ENCODE data around the gene GDPD2.
A peak's percentile ranks its signal among the peaks of the same experiment; 100 is the strongest.
"Not testable (repeated sequence)": the region's sequence is repeated elsewhere in the genome, so short reads cannot be mapped to it uniquely, and the experiment has no call there.

GDPD2 gene, protein sequence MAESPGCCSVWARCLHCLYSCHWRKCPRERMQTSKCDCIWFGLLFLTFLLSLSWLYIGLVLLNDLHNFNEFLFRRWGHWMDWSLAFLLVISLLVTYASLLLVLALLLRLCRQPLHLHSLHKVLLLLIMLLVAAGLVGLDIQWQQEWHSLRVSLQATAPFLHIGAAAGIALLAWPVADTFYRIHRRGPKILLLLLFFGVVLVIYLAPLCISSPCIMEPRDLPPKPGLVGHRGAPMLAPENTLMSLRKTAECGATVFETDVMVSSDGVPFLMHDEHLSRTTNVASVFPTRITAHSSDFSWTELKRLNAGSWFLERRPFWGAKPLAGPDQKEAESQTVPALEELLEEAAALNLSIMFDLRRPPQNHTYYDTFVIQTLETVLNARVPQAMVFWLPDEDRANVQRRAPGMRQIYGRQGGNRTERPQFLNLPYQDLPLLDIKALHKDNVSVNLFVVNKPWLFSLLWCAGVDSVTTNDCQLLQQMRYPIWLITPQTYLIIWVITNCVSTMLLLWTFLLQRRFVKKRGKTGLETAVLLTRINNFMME

DNA sequence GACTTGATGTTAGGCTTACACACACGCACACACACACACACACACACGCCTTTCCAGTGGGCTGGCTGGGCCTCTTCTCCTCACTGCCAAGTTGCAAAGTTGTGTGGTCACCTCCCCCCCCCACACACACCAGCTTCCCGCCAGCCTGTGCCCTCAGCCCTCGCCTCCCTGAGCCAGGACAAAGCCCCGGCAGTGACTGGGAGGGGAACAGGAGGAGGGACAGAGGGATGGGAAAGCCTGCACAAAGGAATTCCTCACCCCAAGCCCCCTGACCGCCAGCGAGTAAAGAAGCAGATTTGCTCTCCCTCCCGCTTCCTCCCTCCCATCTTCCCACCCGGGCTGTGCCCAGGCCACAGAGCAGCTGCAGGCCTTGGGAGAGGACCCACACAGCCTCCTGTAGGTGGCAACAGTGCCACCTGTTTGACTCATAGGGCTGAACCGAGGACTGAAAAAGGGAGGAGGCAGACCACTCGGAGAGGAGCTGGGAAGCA, at the start of gene GDPD2:
Gene GDPD2 (plus strand): TSS at position 464 of the 491 bp plus-strand sequence. CDS start 1,671 bp downstream, outside the sequence.
- no peak for DNase-seq (ENCODE audit: low read depth in 1 of 2, low spot score in 1 of 2)

DNA sequence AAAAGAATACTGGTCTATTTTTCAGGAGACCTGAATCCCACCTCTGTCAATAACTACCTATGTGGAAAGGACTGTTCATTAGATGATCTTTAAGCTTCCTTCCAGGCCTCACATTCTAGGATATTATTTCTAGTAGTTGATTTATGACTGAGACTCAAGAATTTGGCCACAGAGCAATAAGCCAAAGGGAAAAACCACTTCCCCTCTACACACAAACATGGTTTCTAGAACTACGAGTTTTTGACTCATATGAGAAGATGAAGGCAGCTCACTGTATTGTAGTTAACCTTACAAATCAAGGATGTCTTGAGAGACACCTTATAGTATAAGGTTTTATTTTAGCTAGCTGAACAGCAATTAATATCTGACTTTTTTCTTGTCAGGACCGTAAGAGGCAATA, 36.9 kb upstream of the GDPD2 start:
- DNase-seq (ENCODE audit: low read depth in 1 of 2, low spot score in 1 of 2) = no peak

DNA sequence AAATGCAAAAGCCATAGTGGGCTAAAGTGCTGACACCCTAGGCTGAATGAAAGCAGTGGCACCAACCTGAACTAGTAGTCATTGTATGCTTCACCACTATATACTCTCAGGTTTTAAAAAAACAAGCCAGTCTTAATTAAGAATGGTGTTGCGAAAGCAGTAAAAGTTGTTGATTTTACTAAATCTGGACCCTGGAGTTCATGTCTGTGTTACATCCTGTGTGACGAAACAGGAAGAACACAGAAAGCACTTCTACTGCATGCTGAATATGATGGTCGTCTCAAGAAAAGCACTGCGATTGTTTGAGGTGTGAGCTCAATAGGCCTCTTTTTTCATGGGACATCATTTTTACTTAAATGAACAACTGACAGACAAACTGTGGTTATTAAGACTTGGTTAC, 24.2 kb upstream of the GDPD2 start:
- no peak for DNase-seq (ENCODE audit: low read depth in 1 of 2, low spot score in 1 of 2)

DNA sequence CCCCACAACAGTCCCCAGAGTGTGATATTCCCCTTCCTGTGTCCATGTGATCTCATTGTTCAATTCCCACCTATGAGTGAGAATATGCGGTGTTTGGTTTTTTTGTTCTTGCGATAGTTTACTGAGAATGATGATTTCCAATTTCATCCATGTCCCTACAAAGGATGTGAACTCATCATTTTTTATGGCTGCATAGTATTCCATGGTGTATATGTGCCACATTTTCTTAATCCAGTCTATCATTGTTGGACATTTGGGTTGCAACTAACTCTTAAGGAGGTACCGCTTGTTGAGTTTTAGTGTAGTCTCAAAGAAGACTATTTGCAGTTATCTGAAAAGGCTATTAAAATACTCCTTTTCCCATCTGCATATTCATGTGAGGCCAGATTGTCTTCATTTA, 22.9 kb upstream of the GDPD2 start:
- DNase-seq (ENCODE audit: low read depth in 1 of 2, low spot score in 1 of 2) = not testable (repeated sequence)

DNA sequence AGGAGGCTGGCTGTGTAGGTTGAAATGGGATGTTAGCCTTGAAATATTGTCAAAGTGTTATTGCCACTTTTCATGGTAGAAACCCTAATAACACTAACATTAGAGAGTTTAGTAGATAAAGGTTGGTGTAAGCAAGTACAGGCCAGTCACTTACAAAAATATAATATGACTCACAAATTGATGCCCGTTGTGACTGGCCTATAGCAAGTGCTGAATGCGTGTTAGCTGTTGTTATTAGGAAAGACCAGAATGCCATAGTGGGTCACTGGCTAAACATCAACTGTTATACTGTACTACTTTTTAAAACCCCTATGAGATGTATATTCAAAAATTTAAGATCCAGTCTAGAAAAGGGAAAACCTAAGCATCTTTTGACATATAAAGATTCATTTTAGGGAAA, 20.4 kb upstream of the GDPD2 start:
- no peak for DNase-seq (ENCODE audit: low read depth in 1 of 2, low spot score in 1 of 2)

- DNase-seq (ENCODE audit: low read depth in 1 of 2, low spot score in 1 of 2) = no peak
Observed at GRCh38 chrX:70405003-70405402, 18.1 kb upstream of the GDPD2 start.

- DNase-seq (ENCODE audit: low read depth in 1 of 2, low spot score in 1 of 2) = no peak
Observed at GRCh38 chrX:70410921-70411320, 12.2 kb upstream of the GDPD2 start.

DNA sequence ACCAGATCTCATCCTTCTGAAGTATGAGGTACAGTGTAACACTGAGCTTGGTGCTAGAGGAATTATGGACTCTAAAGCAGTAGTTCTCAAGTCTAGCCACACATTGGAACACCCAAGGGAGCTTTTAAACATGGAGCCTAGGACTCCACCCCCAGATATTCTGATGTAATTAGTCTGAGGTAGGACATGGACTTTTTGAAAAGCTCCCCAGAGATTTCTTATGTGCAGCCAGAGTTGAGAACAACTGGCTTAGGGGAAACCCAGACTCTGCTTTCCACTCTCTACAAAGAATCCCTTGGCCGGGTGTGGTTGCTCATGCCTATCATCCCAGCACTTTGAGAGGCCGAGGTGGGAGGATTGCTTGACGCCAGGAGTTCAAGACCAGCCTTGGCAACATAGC, 11.6 kb upstream of the GDPD2 start:
- no peak for DNase-seq (ENCODE audit: low read depth in 1 of 2, low spot score in 1 of 2)

DNA sequence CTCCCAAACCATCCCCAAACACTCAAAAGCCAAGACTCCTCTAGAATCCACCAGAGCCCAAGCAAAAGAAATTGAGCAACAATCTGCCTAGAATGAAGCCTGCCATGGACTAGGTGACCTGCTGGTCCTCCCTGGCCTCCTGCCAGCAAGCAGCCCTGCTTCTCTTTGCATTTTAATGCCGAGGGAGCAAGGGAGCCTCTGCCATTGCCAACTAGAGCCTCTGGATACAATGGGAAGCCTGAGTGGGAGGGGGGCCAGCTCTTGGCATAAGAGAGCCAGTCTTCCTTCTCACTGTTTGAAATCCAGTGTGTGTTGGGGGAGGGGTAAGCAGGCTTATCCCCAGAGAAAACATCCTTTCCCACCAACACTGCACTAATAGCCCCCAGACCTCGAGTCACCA, 1.5 kb upstream of the GDPD2 start:
- DNase-seq (ENCODE audit: low read depth in 1 of 2, low spot score in 1 of 2) = no peak

GRCh38 chrX:70423936-70424675, 992 bp downstream of the GDPD2 start:
- DNase-seq (ENCODE audit: low read depth in 1 of 2, low spot score in 1 of 2) = no peak

GRCh38 chrX:70424801-70425200, 1.7 kb downstream of the GDPD2 start:
- DNase-seq (ENCODE audit: low read depth in 1 of 2, low spot score in 1 of 2) = no peak

DNA sequence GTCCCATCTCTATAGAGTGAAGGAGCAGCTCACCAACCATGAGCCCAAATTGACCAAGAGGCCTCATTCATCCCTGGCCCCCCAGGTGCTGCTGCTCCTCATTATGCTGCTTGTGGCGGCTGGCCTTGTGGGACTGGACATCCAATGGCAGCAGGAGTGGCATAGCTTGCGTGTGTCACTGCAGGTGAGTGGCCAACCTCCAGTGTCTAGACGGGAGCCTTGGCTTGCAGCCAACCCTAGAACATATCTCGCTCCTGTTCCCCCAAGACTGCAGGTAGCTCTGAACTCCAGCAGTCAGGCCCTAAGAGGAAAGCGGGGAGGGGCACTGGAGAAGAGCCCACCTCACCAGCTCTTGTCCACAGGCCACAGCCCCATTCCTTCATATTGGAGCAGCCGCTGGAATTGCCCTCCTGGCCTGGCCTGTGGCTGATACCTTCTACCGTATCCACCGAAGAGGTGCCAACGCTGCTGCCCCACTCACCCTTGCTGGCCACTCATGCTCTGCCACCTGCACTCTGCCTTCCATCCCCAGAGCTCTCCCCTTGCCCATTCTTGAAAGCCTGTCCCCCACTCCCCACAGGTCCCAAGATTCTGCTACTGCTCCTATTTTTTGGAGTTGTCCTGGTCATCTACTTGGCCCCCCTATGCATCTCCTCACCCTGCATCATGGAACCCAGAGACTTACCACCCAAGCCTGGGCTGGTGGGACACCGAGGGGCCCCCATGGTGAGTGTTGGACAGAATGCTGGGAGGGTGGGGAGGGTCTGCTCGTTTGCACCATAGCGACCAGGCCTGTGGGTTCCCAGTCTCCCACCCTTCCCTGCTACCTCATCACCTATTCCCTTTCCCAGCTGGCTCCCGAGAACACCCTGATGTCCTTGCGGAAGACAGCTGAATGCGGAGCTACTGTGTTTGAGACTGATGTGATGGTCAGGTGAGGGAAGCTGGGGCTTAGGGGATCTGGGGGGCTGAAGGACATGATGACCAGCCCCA, 3.5 kb downstream of the GDPD2 start:
- DNase-seq (ENCODE audit: low read depth in 1 of 2, low spot score in 1 of 2) = no peak

DNA sequence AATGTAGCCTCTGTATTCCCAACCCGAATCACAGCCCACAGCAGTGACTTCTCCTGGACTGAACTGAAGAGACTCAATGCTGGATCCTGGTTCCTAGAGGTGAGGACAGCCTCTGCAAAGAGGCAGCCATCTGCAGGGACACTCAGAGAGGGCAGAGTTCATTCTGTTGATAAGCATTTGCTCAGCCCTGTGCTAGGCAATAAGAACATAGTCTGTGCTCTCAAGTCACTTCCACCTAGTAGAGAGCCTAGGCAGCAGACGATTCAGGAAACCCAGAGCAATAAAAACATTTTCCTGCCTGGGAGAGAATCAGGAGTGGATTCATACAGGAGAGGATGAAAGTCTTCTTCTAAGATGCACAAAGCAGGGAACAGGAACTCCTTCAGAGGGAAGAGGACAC, 4.3 kb downstream of the GDPD2 start:
- DNase-seq (ENCODE audit: low read depth in 1 of 2, low spot score in 1 of 2) = no peak

GRCh38 chrX:70429759-70430158, 6.6 kb downstream of the GDPD2 start:
- DNase-seq (ENCODE audit: low read depth in 1 of 2, low spot score in 1 of 2) = no peak

DNA sequence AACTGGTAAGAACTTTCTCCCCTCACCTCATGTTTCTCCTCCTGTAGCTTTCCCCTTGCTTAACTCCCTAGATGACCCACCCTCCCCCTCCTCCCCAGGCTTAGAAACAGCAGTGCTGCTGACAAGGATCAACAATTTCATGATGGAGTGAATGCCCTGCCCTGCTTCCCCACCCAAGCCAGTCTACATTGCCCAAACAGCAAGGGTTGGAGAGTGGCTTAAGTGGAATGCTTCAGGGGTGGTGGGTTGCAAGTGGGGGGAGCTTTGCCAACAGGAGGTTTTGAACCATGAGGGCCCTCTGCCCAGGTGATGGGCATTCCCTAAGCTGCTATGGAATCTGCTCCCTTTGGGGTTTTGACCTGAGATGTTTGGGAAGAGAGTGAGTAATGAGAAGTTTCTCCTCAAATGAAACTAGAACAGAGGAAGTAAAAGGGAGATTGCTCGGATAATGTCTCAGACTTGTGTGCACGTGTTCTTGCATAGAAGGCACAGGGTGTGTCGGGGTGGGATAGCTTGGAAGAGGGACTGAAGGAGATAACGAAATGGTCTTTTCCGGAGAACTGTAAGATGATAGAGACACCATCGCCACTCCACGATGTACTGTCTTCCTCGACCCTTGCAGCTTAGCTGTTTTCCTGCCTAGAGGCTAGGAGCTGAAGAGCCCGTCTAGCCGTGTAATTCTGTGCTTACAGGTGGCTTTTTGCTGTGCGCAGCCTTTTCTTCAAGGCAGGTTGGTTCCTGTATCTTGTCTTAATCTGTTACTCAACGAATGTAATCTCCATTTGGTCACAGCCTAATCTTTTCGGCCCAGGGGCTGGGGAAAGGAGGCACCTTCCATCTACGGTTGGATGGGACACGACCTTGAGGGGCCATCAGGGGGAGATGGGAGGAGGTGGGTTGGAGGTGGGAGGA, 10.1 kb downstream of the GDPD2 start:
- no peak for DNase-seq (ENCODE audit: low read depth in 1 of 2, low spot score in 1 of 2)

GRCh38 chrX:70433848-70434351, 10.8 kb downstream of the GDPD2 start:
- DNase-seq (ENCODE audit: low read depth in 1 of 2, low spot score in 1 of 2) = peak; percentile 52 to 55

- DNase-seq (ENCODE audit: low read depth in 1 of 2, low spot score in 1 of 2) = peak; percentile 25 to 36
Observed at GRCh38 chrX:70434352-70434866, 11.3 kb downstream of the GDPD2 start.

- no peak for DNase-seq (ENCODE audit: low read depth in 1 of 2, low spot score in 1 of 2)
Observed at GRCh38 chrX:70434914-70435586, 11.9 kb downstream of the GDPD2 start.

- DNase-seq (ENCODE audit: low read depth in 1 of 2, low spot score in 1 of 2) = no peak
Observed at GRCh38 chrX:70436343-70436742, 13.2 kb downstream of the GDPD2 start.
